Measurements from ENCODE around the gene CRB2. TPM values are rescaled to one million over a fixed set of nuclear protein-coding genes. Genes with fewer than 3 reads are reported as not detected.

Gene CRB2
- total RNA-seq, 1 donor from 2014 or later: 1.2 TPM

- Mint-ChIP-seq H3K27ac (no peak overlapping the region), H3K4me3 (no peak overlapping the region), H3K36me3 (ENCODE audit: low read depth) (no peaks in the 10 kb centered on the region), H3K27me3 (no peaks in the 10 kb centered on the region), H3K4me1 (peaks cover 55% of the 10 kb centered on the region), H3K9me3 (no peaks in the 10 kb centered on the region)
- ATAC-seq (ENCODE audit: low read depth) (no peak), DNase-seq (no peak)
- ChIA-PET POLR2A (interaction anchor here (0.6 to 14.9 kb wide), 3 partner anchors 10 to 25 kb away, joined by 4 to 304 read pairs (median 4); no protein-coding TSS in a partner anchor), CTCF (no interaction called here)
- intact Hi-C loops (cut with micrococcal nuclease): no loop called here
- no peak for TF ChIP-seq CTCF (IDR thresholded peaks at IDR 0.05)
Observed at GRCh38 chr9:123314617-123315016, 41.4 kb upstream of the CRB2 start.

DNA sequence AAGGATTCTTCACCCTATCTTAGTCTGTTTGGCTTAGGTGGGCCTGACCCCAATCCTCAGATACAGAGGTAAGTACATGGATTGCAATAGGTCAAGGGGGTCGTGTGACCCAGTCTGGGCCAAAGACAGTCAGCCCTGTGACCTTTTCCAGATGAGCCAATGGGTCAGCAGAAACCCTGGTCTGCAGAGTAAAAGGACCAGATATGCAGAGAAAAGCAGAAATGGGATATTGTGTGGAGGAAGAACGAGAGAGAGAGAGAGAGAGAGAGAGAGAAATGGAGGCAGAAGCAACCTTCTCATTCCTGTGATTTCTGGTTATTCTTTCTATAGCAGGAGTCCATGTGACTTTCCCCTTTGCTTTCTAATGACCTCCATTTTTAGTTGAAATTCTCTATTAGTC, 40.4 kb upstream of the CRB2 start:
- Mint-ChIP-seq H3K4me3 (no peak overlapping the region), H3K36me3 (ENCODE audit: low read depth) (no peaks in the 10 kb centered on the region), H3K9me3 (no peaks in the 10 kb centered on the region), H3K27me3 (no peaks in the 10 kb centered on the region), H3K27ac (no peak overlapping the region), H3K4me1 (peaks cover 62% of the 10 kb centered on the region)
- DNase-seq: no peak
- intact Hi-C loops (cut with micrococcal nuclease): no loop called here
- POLR2A ChIA-PET: interaction anchor here (14.9 kb wide), 1 partner anchor 24 kb away, joined by 304 read pairs; no protein-coding TSS in a partner anchor
- TF ChIP-seq CTCF (IDR thresholded peaks at IDR 0.05): no peak
- ATAC-seq (ENCODE audit: low read depth): no peak
- CTCF ChIA-PET: no interaction called here

- peak; percentile 52 for ATAC-seq (ENCODE audit: low read depth)
- H3K27me3 Mint-ChIP-seq: no peaks in the 10 kb centered on the region
Observed at GRCh38 chr9:123316053-123316718, 39.8 kb upstream of the CRB2 start.

DNA sequence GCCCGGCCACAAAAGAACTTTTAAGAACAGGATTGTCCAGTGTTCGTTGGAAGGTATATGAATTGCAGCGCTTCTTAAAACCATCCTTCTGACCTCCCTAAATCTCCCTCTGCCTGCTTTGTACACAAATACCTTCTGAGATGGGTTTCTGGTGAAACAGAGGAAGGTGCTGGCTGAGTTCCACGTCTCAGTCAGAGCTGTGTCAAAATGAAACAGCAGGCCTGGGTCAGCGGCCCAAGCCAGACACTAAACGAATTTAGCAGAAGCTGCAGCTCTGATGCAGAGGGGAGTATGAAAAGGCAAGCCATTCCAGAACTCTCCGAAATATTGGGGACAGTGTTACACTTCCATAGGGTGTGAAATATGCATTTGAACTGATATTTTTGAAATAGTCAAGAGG, 37.8 kb upstream of the CRB2 start:
- POLR2A ChIA-PET: interaction anchor here (1.4 to 14.9 kb wide), 2 partner anchors 8 to 21 kb away, joined by 7 to 304 read pairs; no protein-coding TSS in a partner anchor
- peak; percentile 30 for ATAC-seq (ENCODE audit: low read depth)
- H3K36me3 Mint-ChIP-seq (ENCODE audit: low read depth): no peaks in the 10 kb centered on the region
- no peaks in the 10 kb centered on the region for H3K9me3 Mint-ChIP-seq
- peak overlapping the region; percentile 32 for H3K4me3 Mint-ChIP-seq
- intact Hi-C loops (cut with micrococcal nuclease): no loop called here
- no peaks in the 10 kb centered on the region for H3K27me3 Mint-ChIP-seq
- no peak for TF ChIP-seq CTCF (IDR thresholded peaks at IDR 0.05)
- H3K4me1 Mint-ChIP-seq: peaks cover 69% of the 10 kb centered on the region
- CTCF ChIA-PET: no interaction called here
- H3K27ac Mint-ChIP-seq: no peak overlapping the region
- no peak for DNase-seq

More at GRCh38 chr9:123316053-123316718, 39.8 kb upstream of the CRB2 start:
- no peak for TF ChIP-seq CTCF (IDR thresholded peaks at IDR 0.05)
- intact Hi-C loops (cut with micrococcal nuclease): no loop called here
- Mint-ChIP-seq H3K36me3 (ENCODE audit: low read depth) (no peaks in the 10 kb centered on the region), H3K4me1 (peaks cover 67% of the 10 kb centered on the region), H3K4me3 (peak overlapping the region; percentile 12), H3K27ac (no peak overlapping the region), H3K9me3 (no peaks in the 10 kb centered on the region)
- CTCF ChIA-PET: interaction anchor here (1.1 kb wide), 1 partner anchor 23 kb away, joined by 3 read pairs; no protein-coding TSS in a partner anchor
- POLR2A ChIA-PET: interaction anchor here (0.5 to 14.9 kb wide), 3 partner anchors 15 to 47 kb away, joined by 3 to 304 read pairs (median 9); partner anchors contain the start of gene STRBP
- no peak for DNase-seq

DNA sequence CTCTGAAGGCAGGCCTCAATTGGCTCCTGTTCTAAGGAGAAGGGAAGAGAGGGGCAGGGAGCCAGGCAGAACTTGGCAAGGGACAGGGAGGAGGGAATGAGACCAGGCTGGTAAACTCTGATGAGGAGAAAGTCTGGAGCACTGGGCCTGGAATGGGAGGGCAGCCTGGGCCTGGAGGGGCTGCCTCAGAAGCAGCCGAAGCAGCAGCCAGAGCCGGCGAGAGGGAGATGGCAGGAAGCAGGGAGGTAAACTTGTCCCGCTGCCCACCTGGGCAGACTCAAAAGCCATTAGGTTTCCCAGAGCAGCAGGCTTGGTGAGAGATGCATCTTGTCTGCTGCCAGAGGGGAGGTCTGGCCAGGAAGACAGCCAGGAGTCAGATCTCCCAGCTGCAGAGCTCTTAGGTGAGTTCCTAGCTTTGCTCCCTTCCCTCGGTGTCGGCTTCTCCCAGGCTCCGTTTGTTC, 37.0 kb upstream of the CRB2 start:
- intact Hi-C loops (cut with micrococcal nuclease): no loop called here
- H3K4me1 Mint-ChIP-seq: peaks cover 76% of the 10 kb centered on the region
- POLR2A ChIA-PET: interaction anchor here (14.9 kb wide), 1 partner anchor 21 kb away, joined by 304 read pairs; no protein-coding TSS in a partner anchor
- H3K9me3 Mint-ChIP-seq: no peaks in the 10 kb centered on the region
- CTCF ChIA-PET: no interaction called here
- TF ChIP-seq CTCF (IDR thresholded peaks at IDR 0.05): no peak
- no peaks in the 10 kb centered on the region for H3K27me3 Mint-ChIP-seq
- H3K36me3 Mint-ChIP-seq (ENCODE audit: low read depth): no peaks in the 10 kb centered on the region
- no peak overlapping the region for H3K4me3 Mint-ChIP-seq
- ATAC-seq (ENCODE audit: low read depth): no peak
- peak overlapping the region; percentile 18 for H3K27ac Mint-ChIP-seq
- DNase-seq: no peak

Data from activated B cell treated with CpG ODN at 0.5 μM for 24 hours (primary cell).